ENCODE results near the gene GPR68. TPM values are rescaled to one million over a fixed set of nuclear protein-coding genes. Genes with fewer than 3 reads are reported as not detected.

GPR68 gene
- polyA plus RNA-seq, 1 donor from 2014 or later = 2.1 TPM

GRCh38 chr14:91234791-91235114 is 9.8 kb downstream of the GPR68 start:
- no peaks in the 10 kb centered on the region for H3K9me3 ChIP-seq (ENCODE audit: low read length)
- no peaks in the 10 kb centered on the region for H3K79me2 ChIP-seq (replicated peaks; ENCODE audit: insufficient read depth, low read length)
- no peaks in the 10 kb centered on the region for H3F3A ChIP-seq (ENCODE audit: insufficient read depth, low read length, poor library complexity, severe bottlenecking)
- no peak overlapping the region for H3K27ac ChIP-seq (ENCODE audit: low read length)
- H3K4me3 ChIP-seq (ENCODE audit: low read length) = no peak overlapping the region
- TF ChIP-seq EZH2 (IDR thresholded peaks at IDR 0.05; ENCODE audit: borderline replicate concordance, insufficient read depth, low read length, poor library complexity, severe bottlenecking) = no peak
- no peak for TF ChIP-seq CTCF (IDR thresholded peaks at IDR 0.05; ENCODE audit: poor library complexity, severe bottlenecking)
- TF ChIP-seq EP300 (conservative IDR thresholded peaks at IDR 0.05; ENCODE audit: poor library complexity, severe bottlenecking) = no peak
- TF ChIP-seq TAF1 (IDR thresholded peaks at IDR 0.05; ENCODE audit: low read depth) = no peak
- no peak for TF ChIP-seq MXI1 (conservative IDR thresholded peaks at IDR 0.05; ENCODE audit: poor library complexity, severe bottlenecking)
- no peak for TF ChIP-seq REST (IDR thresholded peaks at IDR 0.05; ENCODE audit: borderline replicate concordance)
- TF ChIP-seq POLR2AphosphoS5 (IDR thresholded peaks at IDR 0.05) = no peak
- no peak for TF ChIP-seq SMC3 (conservative IDR thresholded peaks at IDR 0.05; ENCODE audit: poor library complexity)
- H3K27me3 ChIP-seq (ENCODE audit: insufficient read depth, low read depth, low read length) = no peaks in the 10 kb centered on the region
- H4K20me1 ChIP-seq (ENCODE audit: insufficient read depth) = no peaks in the 10 kb centered on the region
- no peaks in the 10 kb centered on the region for H3K9me2 ChIP-seq (ENCODE audit: insufficient read depth, low read length)
- no peak overlapping the region for H3K4me2 ChIP-seq (ENCODE audit: low read length)
- H3K9ac ChIP-seq (ENCODE audit: low read length) = no peak overlapping the region
- no peaks in the 10 kb centered on the region for H3K36me3 ChIP-seq (ENCODE audit: insufficient read depth, low read length)
- no peak overlapping the region for H2AFZ ChIP-seq (ENCODE audit: low read depth, low read length)

GRCh38 chr14:91233936-91234790 is 10.3 kb downstream of the GPR68 start:
- Histone ChIP-seq H2AFZ (ENCODE audit: low read depth, low read length) (no peak overlapping the region), H3K27me3 (ENCODE audit: insufficient read depth, low read depth, low read length) (no peaks in the 10 kb centered on the region), H3K79me2 (replicated peaks; ENCODE audit: insufficient read depth, low read length) (no peaks in the 10 kb centered on the region), H4K20me1 (ENCODE audit: insufficient read depth) (no peaks in the 10 kb centered on the region), H3K9ac (ENCODE audit: low read length) (no peak overlapping the region), H3K4me3 (ENCODE audit: low read length) (no peak overlapping the region), H3K27ac (ENCODE audit: low read length) (no peak overlapping the region), H3K9me3 (ENCODE audit: low read length) (no peaks in the 10 kb centered on the region), H3K36me3 (ENCODE audit: insufficient read depth, low read length) (no peaks in the 10 kb centered on the region), H3K9me2 (ENCODE audit: insufficient read depth, low read length) (no peaks in the 10 kb centered on the region), H3F3A (ENCODE audit: insufficient read depth, low read length, poor library complexity, severe bottlenecking) (no peaks in the 10 kb centered on the region), H3K4me2 (ENCODE audit: low read length) (no peak overlapping the region)
- TF ChIP-seq EZH2 (IDR thresholded peaks at IDR 0.05; ENCODE audit: borderline replicate concordance, insufficient read depth, low read length, poor library complexity, severe bottlenecking) = no peak
- TF ChIP-seq REST (IDR thresholded peaks at IDR 0.05; ENCODE audit: borderline replicate concordance) = no peak
- no peak for TF ChIP-seq SMC3 (conservative IDR thresholded peaks at IDR 0.05; ENCODE audit: poor library complexity)
- no peak for TF ChIP-seq TAF1 (IDR thresholded peaks at IDR 0.05; ENCODE audit: low read depth)
- no peak for TF ChIP-seq POLR2AphosphoS5 (IDR thresholded peaks at IDR 0.05)
- TF ChIP-seq CTCF (IDR thresholded peaks at IDR 0.05; ENCODE audit: poor library complexity, severe bottlenecking) = no peak
- no peak for TF ChIP-seq MXI1 (conservative IDR thresholded peaks at IDR 0.05; ENCODE audit: poor library complexity, severe bottlenecking)
- no peak for TF ChIP-seq EP300 (conservative IDR thresholded peaks at IDR 0.05; ENCODE audit: poor library complexity, severe bottlenecking)
- no peak for TF ChIP-seq RAD21 (conservative IDR thresholded peaks at IDR 0.05)

Data from neural cell (in vitro differentiated cells).